OCI-LY3 (cell line): ENCODE results near the gene HABP2.

Experiments
- H2AFZ ChIP-seq: fragments of 200-600, 300-600 bp; shearing (Covaris generic); 2 replicates; pipeline ENCODE4 v1.6.0; 2014; ENCODE audit warnings: antibody characterized with exemption, low read depth, low read length
- H3K27ac ChIP-seq: fragments of 200-600, 300-600 bp; sonication (generic); 2 replicates; pipeline ENCODE4 v1.5.1; 2014; ENCODE audit warnings: mild to moderate bottlenecking, low read length, moderate library complexity, mixed read lengths
- H3K27me3 ChIP-seq: fragments of 200-600, 300-600 bp; sonication (generic); 2 replicates; pipeline ENCODE4 v1.6.1; 2014; ENCODE audit warnings: low read depth, low read length, mixed read lengths
- H3K36me3 ChIP-seq: fragments of 200-600, 300-600 bp; sonication (generic); replicated peaks from 2 replicates; pipeline ENCODE3; 2014; ENCODE audit warnings: low read depth, low read length, mixed read lengths
- H3K4me1 ChIP-seq: fragments of 300-600, 200-600 bp; sonication (generic); 2 replicates; pipeline ENCODE4 v1.6.1; 2014; ENCODE audit warnings: low read length, mixed read lengths
- H3K4me2 ChIP-seq: fragments of 200-600, 300-600 bp; sonication (generic); 2 replicates; pipeline ENCODE4 v1.6.1; 2014; ENCODE audit warnings: low read length, mixed read lengths
- H3K4me3 ChIP-seq: fragments of 300-600, 200-600 bp; sonication (generic); 2 replicates; pipeline ENCODE4 v1.5.1; 2014; ENCODE audit warnings: antibody characterized with exemption, mild to moderate bottlenecking, low read length, moderate library complexity
- H3K79me2 ChIP-seq: fragments of 300-600, 200-600 bp; shearing (Covaris generic); 2 replicates; pipeline ENCODE4 v1.6.1; 2014; ENCODE audit warnings: mild to moderate bottlenecking, low read length, mixed read lengths
- H3K9ac ChIP-seq: fragments of 300-600, 200-600 bp; shearing (Covaris generic); 2 replicates; pipeline ENCODE4 v1.6.0; 2014; ENCODE audit warnings: mild to moderate bottlenecking, low read length, moderate library complexity
- H3K9me3 ChIP-seq: fragments of 200-600, 300-600 bp; shearing (Covaris generic); 2 replicates; pipeline ENCODE4 v1.6.1; 2014; ENCODE audit warnings: low read length, mixed read lengths; ENCODE audit not compliant: insufficient read depth
- H4K20me1 ChIP-seq: fragments of 200-600, 300-600 bp; sonication (generic); 2 replicates; pipeline ENCODE4 v1.6.1; 2016; ENCODE audit warnings: low read length, mixed read lengths; ENCODE audit not compliant: insufficient read depth
- EZH2phosphoT487 ChIP-seq: fragments of 200-600 bp; shearing (Covaris generic); IDR thresholded peaks from 2 replicates; pipeline ENCODE4 v1.6.1; 2018; ENCODE audit warnings: antibody characterized with exemption, mixed run types, low read depth
- TF ChIP-seq, protein P1 (sequence below): fragments of 200-600, 300-600 bp; sonication (generic); IDR thresholded peaks from 2 replicates; pipeline ENCODE4 v1.5.1; 2014; ENCODE audit warnings: antibody characterized with exemption, low read length, low read depth

HABP2 gene

GRCh38 chr10:113553149-113553548 lies 296 bp downstream of the HABP2 start:
- Histone ChIP-seq H3K79me2 (no peaks in the 10 kb centered on the region), H3K4me1 (peaks cover 16% of the 10 kb centered on the region), H3K9me3 (no peaks in the 10 kb centered on the region), H2AFZ (no peak overlapping the region), H3K9ac (no peak overlapping the region), H4K20me1 (no peaks in the 10 kb centered on the region), H3K27ac (no peak overlapping the region), H3K27me3 (no peaks in the 10 kb centered on the region), H3K36me3 (no peaks in the 10 kb centered on the region), H3K4me2 (no peak overlapping the region), H3K4me3 (no peak overlapping the region)
- no peak for TF ChIP-seq EZH2phosphoT487
- TF ChIP-seq, protein P1, sequence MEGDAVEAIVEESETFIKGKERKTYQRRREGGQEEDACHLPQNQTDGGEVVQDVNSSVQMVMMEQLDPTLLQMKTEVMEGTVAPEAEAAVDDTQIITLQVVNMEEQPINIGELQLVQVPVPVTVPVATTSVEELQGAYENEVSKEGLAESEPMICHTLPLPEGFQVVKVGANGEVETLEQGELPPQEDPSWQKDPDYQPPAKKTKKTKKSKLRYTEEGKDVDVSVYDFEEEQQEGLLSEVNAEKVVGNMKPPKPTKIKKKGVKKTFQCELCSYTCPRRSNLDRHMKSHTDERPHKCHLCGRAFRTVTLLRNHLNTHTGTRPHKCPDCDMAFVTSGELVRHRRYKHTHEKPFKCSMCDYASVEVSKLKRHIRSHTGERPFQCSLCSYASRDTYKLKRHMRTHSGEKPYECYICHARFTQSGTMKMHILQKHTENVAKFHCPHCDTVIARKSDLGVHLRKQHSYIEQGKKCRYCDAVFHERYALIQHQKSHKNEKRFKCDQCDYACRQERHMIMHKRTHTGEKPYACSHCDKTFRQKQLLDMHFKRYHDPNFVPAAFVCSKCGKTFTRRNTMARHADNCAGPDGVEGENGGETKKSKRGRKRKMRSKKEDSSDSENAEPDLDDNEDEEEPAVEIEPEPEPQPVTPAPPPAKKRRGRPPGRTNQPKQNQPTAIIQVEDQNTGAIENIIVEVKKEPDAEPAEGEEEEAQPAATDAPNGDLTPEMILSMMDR: no peak

DNA sequence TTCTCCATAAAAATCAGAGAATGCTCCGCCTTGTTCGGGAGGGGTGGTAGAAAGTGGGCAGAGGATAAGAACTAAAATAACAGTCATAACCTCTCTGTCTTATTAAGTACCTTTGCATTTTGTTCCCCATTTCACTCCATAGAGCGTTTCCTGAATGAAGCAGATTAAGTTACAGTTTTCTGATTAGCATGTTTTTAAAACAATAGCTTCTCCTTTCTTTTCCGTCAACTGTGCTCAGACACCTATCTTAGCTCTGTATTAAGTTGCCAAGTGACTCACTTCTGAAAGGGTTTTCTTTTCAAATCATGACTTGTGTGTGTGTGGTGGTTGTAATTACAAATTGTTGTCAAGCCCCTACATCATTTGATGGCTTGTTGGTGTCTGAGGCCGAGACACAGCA lies 1.4 kb downstream of the HABP2 start:
- H3K36me3 ChIP-seq: no peaks in the 10 kb centered on the region
- H3K27me3 ChIP-seq: no peaks in the 10 kb centered on the region
- no peak overlapping the region for H3K27ac ChIP-seq
- no peaks in the 10 kb centered on the region for H3K9me3 ChIP-seq
- no peaks in the 10 kb centered on the region for H4K20me1 ChIP-seq
- H3K9ac ChIP-seq: no peak overlapping the region
- peaks cover 16% of the 10 kb centered on the region for H3K4me1 ChIP-seq
- no peak overlapping the region for H2AFZ ChIP-seq
- H3K4me2 ChIP-seq: no peak overlapping the region
- no peak overlapping the region for H3K4me3 ChIP-seq
- no peaks in the 10 kb centered on the region for H3K79me2 ChIP-seq
- no peak for TF ChIP-seq EZH2phosphoT487
- TF ChIP-seq, protein P1: no peak

DNA sequence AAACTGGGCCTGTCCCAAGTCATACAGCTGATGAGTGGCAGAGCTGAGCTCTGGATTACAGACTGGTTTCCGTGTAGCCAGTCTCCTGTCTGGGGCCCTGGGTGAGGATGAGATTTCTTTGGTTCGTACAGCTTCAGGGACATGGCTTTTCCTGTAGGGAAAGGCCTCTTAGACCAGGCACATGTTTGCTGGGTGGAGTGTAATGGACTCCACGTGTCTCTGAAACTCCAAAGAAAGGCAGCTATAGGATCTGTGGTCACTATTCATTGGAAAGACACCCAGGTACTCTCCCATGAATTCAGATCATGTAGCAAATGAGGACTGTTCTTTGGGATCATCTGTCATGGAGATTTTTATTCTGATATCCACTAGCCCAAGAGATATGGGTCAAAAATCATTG lies 2.4 kb downstream of the HABP2 start:
- no peak overlapping the region for H2AFZ ChIP-seq
- TF ChIP-seq EZH2phosphoT487: no peak
- TF ChIP-seq, protein P1: no peak
- no peaks in the 10 kb centered on the region for H4K20me1 ChIP-seq
- no peaks in the 10 kb centered on the region for H3K79me2 ChIP-seq
- peaks cover 11% of the 10 kb centered on the region for H3K4me1 ChIP-seq
- no peak overlapping the region for H3K9ac ChIP-seq
- no peak overlapping the region for H3K27ac ChIP-seq
- no peak overlapping the region for H3K4me2 ChIP-seq
- no peak overlapping the region for H3K4me3 ChIP-seq
- H3K9me3 ChIP-seq: no peaks in the 10 kb centered on the region
- no peaks in the 10 kb centered on the region for H3K27me3 ChIP-seq
- H3K36me3 ChIP-seq: no peaks in the 10 kb centered on the region

DNA sequence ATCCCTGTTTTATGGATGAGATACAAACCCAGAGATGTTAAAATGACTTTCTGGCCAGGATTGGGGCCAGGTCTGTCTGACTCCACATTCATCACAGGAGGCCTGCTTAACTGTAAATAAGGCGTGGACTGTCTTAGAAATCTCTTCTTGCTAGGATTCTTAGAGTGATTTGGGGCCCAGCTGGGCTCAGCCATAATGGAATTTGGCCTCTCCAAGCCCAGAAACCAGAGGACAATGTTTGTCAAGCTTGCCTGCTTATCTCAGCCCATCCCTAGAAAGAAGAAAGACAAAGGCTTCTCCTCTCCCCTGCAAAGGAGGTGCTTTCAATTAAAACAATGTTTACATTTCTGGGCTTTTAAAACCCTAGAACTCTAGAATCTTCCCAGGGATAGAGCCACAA lies 2.9 kb downstream of the HABP2 start:
- Histone ChIP-seq H3K27me3 (no peaks in the 10 kb centered on the region), H3K4me1 (peaks cover 6% of the 10 kb centered on the region), H3K79me2 (no peaks in the 10 kb centered on the region), H3K4me2 (no peak overlapping the region), H3K27ac (no peak overlapping the region), H4K20me1 (no peaks in the 10 kb centered on the region), H3K9ac (no peak overlapping the region), H3K4me3 (no peak overlapping the region), H2AFZ (no peak overlapping the region), H3K36me3 (no peaks in the 10 kb centered on the region), H3K9me3 (no peaks in the 10 kb centered on the region)
- TF ChIP-seq EZH2phosphoT487: no peak
- TF ChIP-seq, protein P1: no peak
